HEK293 (cell line): ENCODE results near the gene ITPRIPL2.

ENCODE experiments used
- GLI2 ChIP-seq: fragments of 450-650 bp; formaldehyde crosslinking; IDR thresholded peaks from 2 replicates; pipeline ENCODE4; 2017; ENCODE audit warnings: missing biosample characterization, missing genetic modification characterization, low read depth, borderline replicate concordance
- IKZF3 ChIP-seq: fragments of 450-650 bp; IDR thresholded peaks from 2 replicates; pipeline ENCODE4 v1.5.0; 2018; ENCODE audit warnings: missing biosample characterization, mild to moderate bottlenecking, missing genetic modification characterization, moderate library complexity
- KLF1 ChIP-seq: fragments of 450-650 bp; formaldehyde crosslinking; IDR thresholded peaks from 2 replicates; pipeline ENCODE4 v1.5.1; 2016; ENCODE audit warnings: missing biosample characterization, missing genetic modification characterization
- ZBTB21 ChIP-seq: fragments of 450-650 bp; formaldehyde crosslinking; IDR thresholded peaks from 2 replicates; pipeline ENCODE4 v1.5.1; 2017; ENCODE audit warnings: missing biosample characterization, missing genetic modification characterization
- ZIC2 ChIP-seq: fragments of 450-650 bp; formaldehyde crosslinking; IDR thresholded peaks from 2 replicates; pipeline ENCODE4 v1.5.1; 2016; ENCODE audit warnings: missing biosample characterization, missing genetic modification characterization
- ZNF202 ChIP-seq: fragments of 450-650 bp; formaldehyde crosslinking; IDR thresholded peaks from 2 replicates; pipeline ENCODE4 v1.5.1; 2016; ENCODE audit warnings: missing biosample characterization, missing genetic modification characterization, borderline replicate concordance
- ZNF510 ChIP-seq: fragments of 450-650 bp; formaldehyde crosslinking; IDR thresholded peaks from 2 replicates; pipeline ENCODE4 v1.5.1; 2018; ENCODE audit warnings: mild to moderate bottlenecking, missing genetic modification characterization, missing biosample characterization; ENCODE audit not compliant: insufficient replicate concordance
- ZNF610 ChIP-seq: fragments of 450-650 bp; formaldehyde crosslinking; IDR thresholded peaks from 2 replicates; pipeline ENCODE4 v1.5.1; 2016; ENCODE audit warnings: missing biosample characterization, missing genetic modification characterization, borderline replicate concordance
- ZNF843 ChIP-seq: fragments of 450-650 bp; formaldehyde crosslinking; IDR thresholded peaks from 2 replicates; pipeline ENCODE4 v1.5.1; 2016; ENCODE audit warnings: missing biosample characterization, missing genetic modification characterization
- TF ChIP-seq, protein P1 (sequence below): fragments of 450-650 bp; formaldehyde crosslinking; IDR thresholded peaks from 2 replicates; pipeline ENCODE4 v1.5.1; 2017; ENCODE audit warnings: missing biosample characterization, missing genetic modification characterization
- TF ChIP-seq, protein P2 (sequence below): fragments of 450-650 bp; formaldehyde crosslinking; IDR thresholded peaks from 2 replicates; pipeline ENCODE4 v1.5.1; 2017; ENCODE audit warnings: missing biosample characterization, missing genetic modification characterization
- TF ChIP-seq, protein P3 (sequence below): fragments of 450-650 bp; formaldehyde crosslinking; IDR thresholded peaks from 2 replicates; pipeline ENCODE4 v1.5.1; 2016; ENCODE audit warnings: missing biosample characterization, missing genetic modification characterization
- TF ChIP-seq, protein P4 (sequence below): fragments of 450-650 bp; formaldehyde crosslinking; IDR thresholded peaks from 2 replicates; pipeline ENCODE4 v1.5.1; 2016; ENCODE audit warnings: missing biosample characterization, missing genetic modification characterization
- TF ChIP-seq, protein P5 (sequence below): fragments of 450-650 bp; formaldehyde crosslinking; IDR thresholded peaks from 2 replicates; pipeline ENCODE4 v1.5.1; 2017; ENCODE audit warnings: missing biosample characterization, missing genetic modification characterization
- TF ChIP-seq, protein P6 (sequence below): fragments of 450-650 bp; formaldehyde crosslinking; IDR thresholded peaks from 2 replicates; pipeline ENCODE4 v1.5.1; 2016; ENCODE audit warnings: missing biosample characterization, missing genetic modification characterization

ITPRIPL2 gene

DNA sequence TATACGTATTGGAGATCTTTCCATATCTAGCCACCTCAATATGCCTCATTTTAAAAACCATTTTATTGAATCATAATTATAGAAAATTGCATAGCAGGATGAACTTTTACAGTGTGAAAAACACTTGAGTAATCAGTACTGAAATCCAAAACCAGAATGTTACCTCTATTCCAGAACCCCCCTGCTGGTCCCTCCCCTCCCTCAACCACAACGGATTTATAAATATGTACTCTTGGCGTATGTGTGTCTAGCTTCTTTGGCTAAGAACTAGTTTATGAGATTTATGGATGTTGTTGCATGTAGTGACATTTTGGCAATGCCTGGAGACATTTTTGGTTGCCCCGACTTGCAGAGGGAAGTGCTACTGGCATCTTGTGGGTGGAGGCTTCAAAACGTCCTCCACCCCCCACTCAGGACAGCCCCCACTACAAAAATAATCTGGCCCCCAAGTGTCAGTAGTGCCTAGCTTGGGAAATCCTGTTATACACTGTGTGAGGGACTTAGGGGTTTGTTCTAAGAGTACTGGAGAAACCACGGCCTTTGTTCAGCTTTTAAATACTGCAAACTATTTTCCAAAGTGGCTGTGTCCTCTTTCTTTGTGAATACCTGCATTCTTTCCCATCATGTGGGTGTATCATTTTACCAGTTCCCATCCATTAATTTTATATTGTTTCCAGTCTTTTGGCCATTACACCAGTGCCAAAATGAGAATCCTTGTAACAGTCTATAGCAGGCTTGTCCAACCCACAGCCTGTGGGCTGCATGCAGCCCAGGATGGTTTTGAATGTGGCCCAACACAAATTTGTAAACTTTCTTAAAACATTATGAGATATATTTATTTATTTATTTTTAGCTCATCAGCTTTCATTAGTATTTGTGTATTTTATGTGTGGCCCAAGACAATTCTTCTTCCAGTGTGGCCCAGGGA, 23.7 kb downstream of the ITPRIPL2 start (continued):
- TF ChIP-seq, protein P1, sequence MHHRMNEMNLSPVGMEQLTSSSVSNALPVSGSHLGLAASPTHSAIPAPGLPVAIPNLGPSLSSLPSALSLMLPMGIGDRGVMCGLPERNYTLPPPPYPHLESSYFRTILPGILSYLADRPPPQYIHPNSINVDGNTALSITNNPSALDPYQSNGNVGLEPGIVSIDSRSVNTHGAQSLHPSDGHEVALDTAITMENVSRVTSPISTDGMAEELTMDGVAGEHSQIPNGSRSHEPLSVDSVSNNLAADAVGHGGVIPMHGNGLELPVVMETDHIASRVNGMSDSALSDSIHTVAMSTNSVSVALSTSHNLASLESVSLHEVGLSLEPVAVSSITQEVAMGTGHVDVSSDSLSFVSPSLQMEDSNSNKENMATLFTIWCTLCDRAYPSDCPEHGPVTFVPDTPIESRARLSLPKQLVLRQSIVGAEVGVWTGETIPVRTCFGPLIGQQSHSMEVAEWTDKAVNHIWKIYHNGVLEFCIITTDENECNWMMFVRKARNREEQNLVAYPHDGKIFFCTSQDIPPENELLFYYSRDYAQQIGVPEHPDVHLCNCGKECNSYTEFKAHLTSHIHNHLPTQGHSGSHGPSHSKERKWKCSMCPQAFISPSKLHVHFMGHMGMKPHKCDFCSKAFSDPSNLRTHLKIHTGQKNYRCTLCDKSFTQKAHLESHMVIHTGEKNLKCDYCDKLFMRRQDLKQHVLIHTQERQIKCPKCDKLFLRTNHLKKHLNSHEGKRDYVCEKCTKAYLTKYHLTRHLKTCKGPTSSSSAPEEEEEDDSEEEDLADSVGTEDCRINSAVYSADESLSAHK (tag by site-specific recombination): peak; percentile 75; the same call in 1 of the 2 replicates
- TF ChIP-seq, protein P2, sequence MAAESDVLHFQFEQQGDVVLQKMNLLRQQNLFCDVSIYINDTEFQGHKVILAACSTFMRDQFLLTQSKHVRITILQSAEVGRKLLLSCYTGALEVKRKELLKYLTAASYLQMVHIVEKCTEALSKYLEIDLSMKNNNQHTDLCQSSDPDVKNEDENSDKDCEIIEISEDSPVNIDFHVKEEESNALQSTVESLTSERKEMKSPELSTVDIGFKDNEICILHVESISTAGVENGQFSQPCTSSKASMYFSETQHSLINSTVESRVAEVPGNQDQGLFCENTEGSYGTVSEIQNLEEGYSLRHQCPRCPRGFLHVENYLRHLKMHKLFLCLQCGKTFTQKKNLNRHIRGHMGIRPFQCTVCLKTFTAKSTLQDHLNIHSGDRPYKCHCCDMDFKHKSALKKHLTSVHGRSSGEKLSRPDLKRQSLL (tag by site-specific recombination): no peak
- TF ChIP-seq ZBTB21 (tag by site-specific recombination) (0 out of 2 replicates have a peak, but pooled peaks have one; percentile 19), ZNF843 (peak; percentile 77), IKZF3 (tag by site-specific recombination) (peak; percentile 67), KLF1 (tag by site-specific recombination) (peak; percentile 27; the same call in 1 of the 2 replicates), ZNF610 (tag by site-specific recombination) (no peak), ZNF510 (tag by site-specific recombination) (no peak), ZNF202 (no peak), GLI2 (tag by site-specific recombination) (peak; percentile 80), ZIC2 (tag by site-specific recombination) (peak; percentile 38)
- TF ChIP-seq, protein P3, sequence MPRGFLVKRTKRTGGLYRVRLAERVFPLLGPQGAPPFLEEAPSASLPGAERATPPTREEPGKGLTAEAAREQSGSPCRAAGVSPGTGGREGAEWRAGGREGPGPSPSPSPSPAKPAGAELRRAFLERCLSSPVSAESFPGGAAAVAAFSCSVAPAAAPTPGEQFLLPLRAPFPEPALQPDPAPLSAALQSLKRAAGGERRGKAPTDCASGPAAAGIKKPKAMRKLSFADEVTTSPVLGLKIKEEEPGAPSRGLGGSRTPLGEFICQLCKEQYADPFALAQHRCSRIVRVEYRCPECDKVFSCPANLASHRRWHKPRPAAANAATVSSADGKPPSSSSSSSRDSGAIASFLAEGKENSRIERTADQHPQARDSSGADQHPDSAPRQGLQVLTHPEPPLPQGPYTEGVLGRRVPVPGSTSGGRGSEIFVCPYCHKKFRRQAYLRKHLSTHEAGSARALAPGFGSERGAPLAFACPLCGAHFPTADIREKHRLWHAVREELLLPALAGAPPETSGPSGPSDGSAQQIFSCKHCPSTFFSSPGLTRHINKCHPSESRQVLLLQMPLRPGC (tag by site-specific recombination): peak; percentile 73
- TF ChIP-seq, protein P4, sequence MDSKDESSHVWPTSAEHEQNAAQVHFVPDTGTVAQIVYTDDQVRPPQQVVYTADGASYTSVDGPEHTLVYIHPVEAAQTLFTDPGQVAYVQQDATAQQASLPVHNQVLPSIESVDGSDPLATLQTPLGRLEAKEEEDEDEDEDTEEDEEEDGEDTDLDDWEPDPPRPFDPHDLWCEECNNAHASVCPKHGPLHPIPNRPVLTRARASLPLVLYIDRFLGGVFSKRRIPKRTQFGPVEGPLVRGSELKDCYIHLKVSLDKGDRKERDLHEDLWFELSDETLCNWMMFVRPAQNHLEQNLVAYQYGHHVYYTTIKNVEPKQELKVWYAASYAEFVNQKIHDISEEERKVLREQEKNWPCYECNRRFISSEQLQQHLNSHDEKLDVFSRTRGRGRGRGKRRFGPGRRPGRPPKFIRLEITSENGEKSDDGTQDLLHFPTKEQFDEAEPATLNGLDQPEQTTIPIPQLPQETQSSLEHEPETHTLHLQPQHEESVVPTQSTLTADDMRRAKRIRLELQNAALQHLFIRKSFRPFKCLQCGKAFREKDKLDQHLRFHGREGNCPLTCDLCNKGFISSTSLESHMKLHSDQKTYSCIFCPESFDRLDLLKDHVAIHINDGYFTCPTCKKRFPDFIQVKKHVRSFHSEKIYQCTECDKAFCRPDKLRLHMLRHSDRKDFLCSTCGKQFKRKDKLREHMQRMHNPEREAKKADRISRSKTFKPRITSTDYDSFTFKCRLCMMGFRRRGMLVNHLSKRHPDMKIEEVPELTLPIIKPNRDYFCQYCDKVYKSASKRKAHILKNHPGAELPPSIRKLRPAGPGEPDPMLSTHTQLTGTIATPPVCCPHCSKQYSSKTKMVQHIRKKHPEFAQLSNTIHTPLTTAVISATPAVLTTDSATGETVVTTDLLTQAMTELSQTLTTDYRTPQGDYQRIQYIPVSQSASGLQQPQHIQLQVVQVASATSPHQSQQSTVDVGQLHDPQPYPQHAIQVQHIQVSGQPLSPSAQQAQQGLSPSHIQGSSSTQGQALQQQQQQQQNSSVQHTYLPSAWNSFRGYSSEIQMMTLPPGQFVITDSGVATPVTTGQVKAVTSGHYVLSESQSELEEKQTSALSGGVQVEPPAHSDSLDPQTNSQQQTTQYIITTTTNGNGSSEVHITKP: peak; percentile 34; the same call in 1 of the 2 replicates
- TF ChIP-seq, protein P5, sequence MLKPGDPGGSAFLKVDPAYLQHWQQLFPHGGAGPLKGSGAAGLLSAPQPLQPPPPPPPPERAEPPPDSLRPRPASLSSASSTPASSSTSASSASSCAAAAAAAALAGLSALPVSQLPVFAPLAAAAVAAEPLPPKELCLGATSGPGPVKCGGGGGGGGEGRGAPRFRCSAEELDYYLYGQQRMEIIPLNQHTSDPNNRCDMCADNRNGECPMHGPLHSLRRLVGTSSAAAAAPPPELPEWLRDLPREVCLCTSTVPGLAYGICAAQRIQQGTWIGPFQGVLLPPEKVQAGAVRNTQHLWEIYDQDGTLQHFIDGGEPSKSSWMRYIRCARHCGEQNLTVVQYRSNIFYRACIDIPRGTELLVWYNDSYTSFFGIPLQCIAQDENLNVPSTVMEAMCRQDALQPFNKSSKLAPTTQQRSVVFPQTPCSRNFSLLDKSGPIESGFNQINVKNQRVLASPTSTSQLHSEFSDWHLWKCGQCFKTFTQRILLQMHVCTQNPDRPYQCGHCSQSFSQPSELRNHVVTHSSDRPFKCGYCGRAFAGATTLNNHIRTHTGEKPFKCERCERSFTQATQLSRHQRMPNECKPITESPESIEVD (tag by site-specific recombination): peak; percentile 99
- TF ChIP-seq, protein P6, sequence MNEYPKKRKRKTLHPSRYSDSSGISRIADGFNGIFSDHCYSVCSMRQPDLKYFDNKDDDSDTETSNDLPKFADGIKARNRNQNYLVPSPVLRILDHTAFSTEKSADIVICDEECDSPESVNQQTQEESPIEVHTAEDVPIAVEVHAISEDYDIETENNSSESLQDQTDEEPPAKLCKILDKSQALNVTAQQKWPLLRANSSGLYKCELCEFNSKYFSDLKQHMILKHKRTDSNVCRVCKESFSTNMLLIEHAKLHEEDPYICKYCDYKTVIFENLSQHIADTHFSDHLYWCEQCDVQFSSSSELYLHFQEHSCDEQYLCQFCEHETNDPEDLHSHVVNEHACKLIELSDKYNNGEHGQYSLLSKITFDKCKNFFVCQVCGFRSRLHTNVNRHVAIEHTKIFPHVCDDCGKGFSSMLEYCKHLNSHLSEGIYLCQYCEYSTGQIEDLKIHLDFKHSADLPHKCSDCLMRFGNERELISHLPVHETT (tag by site-specific recombination): peak; percentile 31; the same call in 1 of the 2 replicates
